GM23248 (cell line): ENCODE results near the gene R3HDM2.

Experiments used
- EZH2 ChIP-seq: fragments of 200-600 bp; sonication (generic); IDR thresholded peaks from 2 replicates; pipeline ENCODE4 v1.6.1; 2018; ENCODE audit warnings: antibody characterized with exemption, mild to moderate bottlenecking; ENCODE audit not compliant: insufficient read depth, poor library complexity, severe bottlenecking
- EZH2phosphoT487 ChIP-seq: fragments of 200-600 bp; sonication (generic); IDR thresholded peaks from 2 replicates; pipeline ENCODE4 v1.6.1; 2018; ENCODE audit warnings: antibody characterized with exemption, moderate library complexity, mild to moderate bottlenecking, low read depth; ENCODE audit not compliant: insufficient read depth

DNA sequence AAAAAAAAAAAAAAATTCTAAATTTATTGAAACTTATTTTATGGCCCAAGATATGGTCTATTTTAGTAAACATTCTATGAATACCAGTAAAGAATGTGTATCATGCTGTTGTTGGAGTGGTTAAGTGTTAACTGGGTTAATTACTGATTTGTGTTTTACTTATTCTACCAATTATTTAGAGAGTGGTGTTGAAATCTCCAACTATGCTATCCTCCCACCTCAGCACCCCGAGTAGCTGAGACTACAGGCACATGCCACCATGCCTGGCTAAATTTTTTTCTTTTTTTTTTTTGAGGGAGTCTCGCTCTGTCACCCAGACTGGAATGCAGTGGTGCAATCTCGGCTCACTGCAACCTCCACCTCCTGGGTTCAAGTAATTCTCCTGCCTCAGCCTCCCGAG, 72.2 kb downstream of the R3HDM2 start:
- no peak for TF ChIP-seq EZH2
- no peak for TF ChIP-seq EZH2phosphoT487
